HG02759 (cell line): Measurements from ENCODE around the gene EN1.

Experiments used
- ATAC-seq: cut with Tn5 transposase; IDR thresholded peaks from one replicate; pipeline ENCODE4 v1.9.1; 2021; ENCODE audit warnings: mild to moderate bottlenecking, moderate library complexity; ENCODE audit not compliant: unreplicated experiment

Gene EN1

DNA sequence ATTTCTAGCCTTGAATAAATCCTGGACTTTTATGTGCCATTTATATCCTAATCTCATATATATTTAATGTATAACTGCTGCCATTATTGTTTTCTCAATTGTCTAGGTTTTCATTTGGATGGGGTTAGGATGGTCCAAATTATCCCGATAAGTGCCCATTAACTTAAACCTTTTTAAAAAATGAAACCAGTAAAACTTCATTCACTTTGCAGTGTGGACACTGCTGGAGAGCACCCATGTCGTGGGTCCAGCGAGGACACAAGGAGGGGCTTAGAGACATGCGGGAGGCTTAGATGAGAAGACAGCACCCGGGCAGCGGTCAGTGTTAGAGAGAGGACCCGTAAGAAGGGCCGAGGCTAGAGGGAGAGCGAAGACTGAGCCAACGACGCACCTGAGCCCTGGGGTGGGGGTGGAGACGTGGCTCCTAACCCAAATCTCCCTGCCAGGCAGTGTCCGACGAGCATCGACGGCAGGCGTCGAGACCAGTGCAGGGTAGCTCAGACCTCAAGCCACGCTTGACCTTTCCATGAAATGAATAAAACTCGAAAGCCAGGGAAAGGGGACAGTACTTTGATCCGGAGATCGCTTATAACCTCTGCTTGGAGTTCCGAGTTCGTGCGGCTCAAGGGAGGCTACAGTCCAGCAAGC lies 9.0 kb upstream of the EN1 start:
- no peak for ATAC-seq

- peak; percentile 90 for ATAC-seq
These were observed 8.2 kb upstream of the EN1 start for GRCh38 chr2:118855451-118856279.

DNA sequence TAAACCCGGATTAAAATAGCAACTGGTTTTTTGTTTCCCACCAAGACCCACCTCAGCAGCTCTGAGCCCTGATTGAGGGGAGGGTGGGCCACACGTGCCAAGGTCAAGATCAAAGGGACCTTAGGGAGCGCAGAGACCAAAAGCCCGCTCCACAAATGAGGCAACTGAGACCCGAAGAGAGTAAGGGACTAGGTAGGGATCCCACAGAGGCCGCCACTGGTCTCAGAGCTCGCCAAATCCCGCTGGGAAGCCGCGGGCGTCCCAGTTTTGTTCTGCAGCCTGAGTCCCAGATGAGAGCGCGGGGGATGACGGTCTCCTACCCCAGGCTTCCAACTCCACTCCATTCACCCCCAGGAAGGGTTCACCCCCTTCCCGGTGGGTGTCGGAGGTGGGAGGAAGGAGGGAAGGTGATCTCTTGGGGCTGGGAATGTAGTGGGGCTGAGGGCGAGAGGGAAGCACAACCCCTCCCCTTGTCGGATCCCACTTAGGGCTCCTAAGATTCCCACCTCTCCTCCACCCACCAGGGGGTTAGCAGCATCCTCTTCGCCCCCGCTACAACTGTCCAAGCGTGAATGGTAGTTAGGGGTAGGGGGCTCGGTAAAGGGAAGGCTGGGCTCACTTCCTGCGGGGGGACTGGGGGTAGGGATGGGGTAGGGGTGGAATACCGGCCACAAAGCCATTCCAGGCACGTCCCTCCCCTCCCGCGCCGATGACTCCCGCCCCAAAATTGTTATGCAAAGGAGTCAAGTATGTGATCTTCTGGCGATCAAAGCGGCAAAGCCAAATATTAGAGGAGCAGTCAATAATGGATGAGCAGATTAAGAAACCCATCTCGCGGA lies 7.3 kb upstream of the EN1 start:
- ATAC-seq, result no peak

DNA sequence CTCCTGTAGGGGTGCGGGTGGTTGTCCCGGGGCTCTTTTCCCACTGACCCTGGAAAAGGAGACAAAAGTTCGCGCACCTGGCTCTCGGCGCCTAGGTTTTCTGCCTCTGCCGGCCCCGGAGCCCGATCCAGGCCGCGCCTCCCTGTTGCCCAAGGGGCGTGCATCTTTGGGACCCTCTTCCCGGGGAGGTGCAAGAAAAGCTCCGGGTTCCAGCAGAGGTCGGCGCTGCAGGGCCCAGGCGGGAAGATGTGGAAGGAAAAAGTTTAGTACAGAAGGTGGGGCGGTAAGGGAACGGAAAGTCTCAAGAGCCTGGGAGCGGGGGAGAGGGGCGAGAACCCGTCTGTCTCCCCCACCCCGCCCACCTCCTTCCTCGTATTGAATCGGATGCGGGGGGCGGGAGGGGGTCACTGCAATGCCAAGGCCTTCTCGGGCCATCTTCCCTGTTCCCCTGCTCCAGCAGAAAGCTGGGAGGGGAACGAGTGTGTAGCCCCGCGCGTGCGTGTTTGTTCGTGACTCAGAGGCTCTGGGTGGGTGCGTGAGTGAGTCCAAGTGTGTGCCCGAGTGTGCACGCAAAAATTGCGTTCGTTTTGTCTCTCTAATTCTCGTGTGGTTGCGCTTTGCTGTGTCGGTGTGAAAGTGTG lies 6.3 kb upstream of the EN1 start:
- no peak for ATAC-seq

- no peak for ATAC-seq
These were observed 5.7 kb upstream of the EN1 start for GRCh38 chr2:118853129-118853640.

- ATAC-seq, result no peak
These were observed 5.2 kb upstream of the EN1 start for GRCh38 chr2:118852605-118853128.

GRCh38 chr2:118851650-118852049 lies 4.2 kb upstream of the EN1 start:
- ATAC-seq, result no peak

- no peak for ATAC-seq
These were observed 3.5 kb upstream of the EN1 start for GRCh38 chr2:118850901-118851415.

DNA sequence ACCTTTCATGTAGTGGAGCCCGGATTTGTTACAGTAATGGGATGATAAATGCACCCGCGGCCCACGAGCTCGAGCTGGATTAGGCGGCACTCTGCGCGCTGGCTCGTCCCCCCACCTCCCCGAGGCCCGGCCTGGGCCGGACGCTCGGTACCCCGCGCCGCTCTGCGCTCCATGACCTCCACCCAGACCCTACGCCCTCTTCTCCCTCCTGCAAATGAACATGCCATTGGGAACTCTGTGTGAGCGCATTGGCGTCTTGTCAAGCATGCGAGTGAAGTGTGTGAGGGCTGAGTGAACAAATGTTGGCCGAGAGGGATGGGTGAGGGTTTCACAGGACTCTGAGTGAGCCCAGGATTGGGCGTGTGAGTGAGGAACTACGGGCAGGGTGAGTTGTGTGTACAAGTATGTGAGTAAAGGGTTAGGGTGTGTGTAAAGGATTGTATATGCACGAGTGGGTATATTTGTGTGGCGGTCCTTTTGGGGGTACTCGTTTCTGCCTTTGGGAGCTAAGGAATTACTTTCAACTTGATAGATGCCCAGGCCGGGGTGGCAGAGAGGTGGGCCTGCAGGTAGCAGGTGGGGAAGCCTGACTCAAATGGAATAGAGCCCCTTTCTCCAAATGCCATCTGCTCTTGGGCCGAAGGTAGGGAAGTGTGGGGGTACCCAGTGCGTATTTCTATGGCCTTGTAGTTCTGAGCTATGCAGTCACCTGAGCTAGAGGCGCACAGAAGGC lies 2.9 kb upstream of the EN1 start:
- no peak for ATAC-seq

DNA sequence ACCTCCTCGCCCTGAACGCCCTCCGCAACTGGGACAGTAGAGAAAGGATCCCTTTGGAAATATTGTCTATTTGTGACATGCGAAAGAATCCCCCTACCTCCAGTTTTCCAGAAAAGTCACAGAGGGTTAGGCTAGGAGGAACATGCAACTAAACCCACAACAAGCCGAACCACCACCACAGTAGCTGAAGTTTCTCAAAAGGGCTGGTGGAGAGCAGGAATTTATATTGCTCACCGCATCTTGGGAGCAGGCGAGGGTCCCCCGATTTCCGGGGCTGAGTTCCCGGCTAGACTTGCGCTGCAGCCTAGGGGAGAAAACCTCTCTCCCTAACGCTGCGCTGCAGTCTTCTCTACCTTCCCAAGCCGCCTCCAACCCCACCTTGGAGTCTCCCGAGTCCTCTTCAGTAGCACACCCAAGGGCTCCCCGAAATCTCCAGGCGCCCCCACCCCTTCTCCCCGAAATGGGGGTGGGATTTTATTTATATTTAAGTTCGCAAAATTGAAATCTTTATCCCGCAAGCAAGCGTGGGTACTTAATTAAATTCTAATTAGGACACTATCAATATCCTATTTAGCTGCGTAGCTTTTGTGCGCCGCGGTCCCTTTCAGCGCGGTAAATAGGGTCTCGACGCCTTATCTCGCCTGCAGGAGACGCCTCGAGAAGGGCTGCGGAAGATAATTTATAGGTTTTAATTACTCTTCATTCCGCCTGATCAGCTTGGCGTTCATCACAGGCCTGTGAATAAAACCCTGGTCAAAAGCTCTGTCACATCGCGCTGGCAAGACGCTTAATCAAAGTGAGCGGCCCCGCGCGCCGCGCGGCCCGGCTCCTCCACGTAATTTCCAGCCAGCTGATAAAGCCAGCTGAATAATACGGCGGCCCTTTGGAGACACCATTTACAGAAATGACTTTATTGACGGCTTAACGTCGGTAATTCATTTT lies 2.0 kb upstream of the EN1 start:
- ATAC-seq, result no peak

GRCh38 chr2:118848381-118849225 lies 1.2 kb upstream of the EN1 start:
- no peak for ATAC-seq

- ATAC-seq, result no peak
These were observed 319 bp upstream of the EN1 start for GRCh38 chr2:118847762-118848172.

DNA sequence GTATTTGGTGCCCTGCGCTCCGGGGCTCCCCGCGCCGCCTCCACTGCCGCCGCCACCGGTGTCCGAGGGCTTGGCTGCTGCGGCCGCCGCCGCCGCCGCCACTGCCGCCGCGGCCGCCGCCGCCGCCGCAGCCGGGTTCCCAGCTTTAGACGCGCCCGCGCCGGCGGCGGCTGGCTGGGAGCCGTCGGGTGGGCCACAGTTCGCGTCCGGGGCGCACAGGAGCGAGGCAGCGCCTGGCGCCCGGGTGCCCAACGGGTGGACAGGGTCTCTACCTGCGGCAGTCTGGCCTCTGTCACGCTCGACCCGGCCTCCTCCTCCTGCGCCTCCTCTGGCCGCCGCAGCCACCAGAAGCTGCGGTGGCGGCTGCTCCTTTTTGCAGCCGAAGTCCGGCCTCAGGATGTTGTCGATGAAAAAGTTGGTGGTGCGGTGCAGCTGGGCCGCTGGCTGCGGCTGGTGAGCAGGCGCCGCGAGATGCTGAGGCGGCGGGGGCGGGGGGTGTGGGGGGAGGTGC lies 951 bp downstream of the EN1 start:
- no peak for ATAC-seq

GRCh38 chr2:118845522-118846441 lies 1.7 kb downstream of the EN1 start:
- no peak for ATAC-seq

- ATAC-seq, result no peak
These were observed 2.4 kb downstream of the EN1 start for GRCh38 chr2:118845005-118845521.
